Naive thymus-derived CD8-positive, alpha-beta T cell (primary cell): ENCODE measurements around the gene SNX27. TPM values are rescaled to one million over a fixed set of nuclear protein-coding genes. Genes with fewer than 3 reads are reported as not detected.

Source experiments
- ATAC-seq, 2 donors: fragments of 150-1000 bp; cut with Tn5 transposase in 1 of 2; sonication (Bioruptor Pico), chemical (Tn5 transposase) in 1 of 2; 1 replicate in 1 of 2; 2 replicates in 1 of 2; pipeline ENCODE4 v1.10.0; 2021; ENCODE audit warnings: mild to moderate bottlenecking in 2 of 2, moderate library complexity in 2 of 2
- POLR2A ChIA-PET: fragments of 350-600 bp; sonication (Branson Sonifier 250); formaldehyde crosslinking; loops from one replicate; lab custom pipeline; 2021; ENCODE audit warnings: antibody characterized with exemption; lab: Charles Lee
- DNase-seq, 10 donors: peaks; one replicate each; pipeline versions ENCODE4 v3.0.0 to v3.0.0-alpha.2; 2020 to 2022
- H3K27ac Mint-ChIP-seq, 10 donors: one replicate each; pipeline ENCODE4 v1.8.0; 2020 to 2022; ENCODE audit warnings: mild to moderate bottlenecking in 10 of 10, mixed read lengths in 10 of 10, moderate library complexity in 4 of 10, inconsistent platforms in 1 of 10
- H3K27me3 Mint-ChIP-seq, 5 donors: one replicate each; pipeline ENCODE4 v1.8.0; 2021 to 2022; ENCODE audit warnings: mixed read lengths in 5 of 5
- H3K36me3 Mint-ChIP-seq, 3 donors: one replicate each; pipeline ENCODE4 v1.8.0; 2020 to 2022; ENCODE audit warnings: mixed read lengths in 3 of 3, mild to moderate bottlenecking in 2 of 3, inconsistent platforms in 1 of 3
- H3K4me1 Mint-ChIP-seq, 4 donors: one replicate each; pipeline ENCODE4 v1.8.0; 2021 to 2022; ENCODE audit warnings: mixed read lengths in 4 of 4
- H3K4me3 Mint-ChIP-seq, 10 donors: one replicate each; pipeline ENCODE4 v1.8.0; 2020 to 2022; ENCODE audit warnings: mild to moderate bottlenecking in 10 of 10, mixed read lengths in 10 of 10, moderate library complexity in 6 of 10, inconsistent platforms in 1 of 10
- H3K9me3 Mint-ChIP-seq, 9 donors: one replicate each; pipeline ENCODE4 v1.8.0; 2020 to 2022; ENCODE audit warnings: mixed read lengths in 9 of 9, mild to moderate bottlenecking in 3 of 9, inconsistent platforms in 1 of 9, moderate library complexity in 1 of 9
- polyA plus RNA-seq, 3 donors: library from polyadenylated mRNA; unstranded; fragments of 300-500 nt; fragmentation: Illumina TruSeq; gene quantifications; one replicate each; pipeline ENCODE4 v1.2.3, GENCODE V29; 2021
- total RNA-seq, 8 experiments: library from RNA in 2 of 8; stranded (reverse) in 2 of 8; gene quantifications; one replicate each; pipeline ENCODE4 v1.2.3 and lab custom pipeline; 2021 to 2026

Gene SNX27
- total and polyA plus RNA-seq, 5 experiments from 2014 or later, result 8.3 to 33.3 (median 12.2) TPM

- POLR2A ChIA-PET, result no interaction called here
- no peaks in the 10 kb centered on the region for H3K9me3 Mint-ChIP-seq
- H3K27ac Mint-ChIP-seq, result no peak overlapping the region
- H3K4me3 Mint-ChIP-seq, result no peak overlapping the region
- peaks cover 7 to 29% (median 18%) of the 10 kb centered on the region in 5 donors for H3K27me3 Mint-ChIP-seq
- no peaks in the 10 kb centered on the region for H3K36me3 Mint-ChIP-seq
- H3K4me1 Mint-ChIP-seq, result peaks cover 0 to 9% (median 2%) of the 10 kb centered on the region in 4 donors
- no peak for ATAC-seq
- no peak for DNase-seq
These were observed 98.5 kb downstream of the SNX27 start for GRCh38 chr1:151710187-151710840.

- H3K4me3 Mint-ChIP-seq, result no peak overlapping the region
- H3K27me3 Mint-ChIP-seq, result peaks cover 11 to 38% (median 27%) of the 10 kb centered on the region in 5 donors
- DNase-seq (no peak), ATAC-seq (no peak)
- peaks cover 2 to 9% (median 5%) of the 10 kb centered on the region in 4 donors for H3K4me1 Mint-ChIP-seq
- no peaks in the 10 kb centered on the region for H3K36me3 Mint-ChIP-seq
- no peaks in the 10 kb centered on the region for H3K9me3 Mint-ChIP-seq
- POLR2A ChIA-PET, result no interaction called here
- H3K27ac Mint-ChIP-seq, result no peak overlapping the region
These were observed 99.4 kb downstream of the SNX27 start for GRCh38 chr1:151711044-151711800.

- Mint-ChIP-seq H3K36me3 (peaks cover 0 to 3% (median 0%) of the 10 kb centered on the region in 3 donors), H3K4me3 (no peak overlapping the region), H3K27ac (no peak overlapping the region), H3K27me3 (peaks cover 13 to 42% (median 33%) of the 10 kb centered on the region in 5 donors), H3K9me3 (no peaks in the 10 kb centered on the region), H3K4me1 (peaks cover 5 to 8% (median 6%) of the 10 kb centered on the region in 4 donors)
- POLR2A ChIA-PET, result no interaction called here
- DNase-seq (no peak), ATAC-seq (no peak)
These were observed 100.1 kb downstream of the SNX27 start for GRCh38 chr1:151711951-151712350.

- Mint-ChIP-seq H3K4me3 (no peak overlapping the region), H3K27me3 (peaks cover 17 to 53% (median 43%) of the 10 kb centered on the region in 5 donors), H3K36me3 (peaks cover 0 to 3% (median 0%) of the 10 kb centered on the region in 3 donors), H3K27ac (no peak overlapping the region), H3K4me1 (peaks cover 10 to 16% (median 15%) of the 10 kb centered on the region in 4 donors), H3K9me3 (no peaks in the 10 kb centered on the region)
- POLR2A ChIA-PET, result no interaction called here
- ATAC-seq, result no peak
- DNase-seq, result no peak
These were observed 101.2 kb downstream of the SNX27 start for GRCh38 chr1:151713044-151713443.

GRCh38 chr1:151713874-151714273 lies 102.0 kb downstream of the SNX27 start:
- H3K27ac Mint-ChIP-seq, result no peak overlapping the region
- no peak overlapping the region for H3K4me3 Mint-ChIP-seq
- peaks cover 20 to 59% (median 52%) of the 10 kb centered on the region in 5 donors for H3K27me3 Mint-ChIP-seq
- DNase-seq (no peak), ATAC-seq (no peak)
- H3K36me3 Mint-ChIP-seq, result peaks cover 0 to 3% (median 0%) of the 10 kb centered on the region in 3 donors
- POLR2A ChIA-PET, result no interaction called here
- peaks cover 12 to 17% (median 16%) of the 10 kb centered on the region in 4 donors for H3K4me1 Mint-ChIP-seq
- no peaks in the 10 kb centered on the region for H3K9me3 Mint-ChIP-seq

- DNase-seq (no peak), ATAC-seq (no peak)
- peaks cover 25 to 64% (median 52%) of the 10 kb centered on the region in 5 donors for H3K27me3 Mint-ChIP-seq
- peak overlapping the region in 1 of 10 donors; percentile 1 for H3K4me3 Mint-ChIP-seq
- peaks cover 0 to 3% (median 0%) of the 10 kb centered on the region in 3 donors for H3K36me3 Mint-ChIP-seq
- POLR2A ChIA-PET, result no interaction called here
- peaks cover 12 to 18% (median 17%) of the 10 kb centered on the region in 4 donors for H3K4me1 Mint-ChIP-seq
- H3K9me3 Mint-ChIP-seq, result no peaks in the 10 kb centered on the region
- no peak overlapping the region for H3K27ac Mint-ChIP-seq
These were observed 103.2 kb downstream of the SNX27 start for GRCh38 chr1:151714820-151715725.

GRCh38 chr1:151715726-151716404 lies 104.0 kb downstream of the SNX27 start:
- POLR2A ChIA-PET, result no interaction called here
- Mint-ChIP-seq H3K4me3 (peak overlapping the region in 2 of 10 donors; percentile 13 to 68), H3K27ac (no peak overlapping the region), H3K36me3 (peaks cover 0 to 3% (median 0%) of the 10 kb centered on the region in 3 donors), H3K27me3 (peaks cover 27 to 64% (median 52%) of the 10 kb centered on the region in 5 donors), H3K9me3 (no peaks in the 10 kb centered on the region), H3K4me1 (peaks cover 16 to 26% (median 25%) of the 10 kb centered on the region in 4 donors)
- ATAC-seq (no peak), DNase-seq (no peak)

- Mint-ChIP-seq H3K36me3 (peaks cover 0 to 3% (median 0%) of the 10 kb centered on the region in 3 donors), H3K27me3 (peaks cover 27 to 64% (median 52%) of the 10 kb centered on the region in 5 donors), H3K4me1 (peaks cover 19 to 31% (median 28%) of the 10 kb centered on the region in 4 donors), H3K27ac (no peak overlapping the region), H3K9me3 (no peaks in the 10 kb centered on the region), H3K4me3 (peak overlapping the region in 1 of 10 donors; percentile 68)
- ATAC-seq (no peak), DNase-seq (no peak)
- POLR2A ChIA-PET, result interaction anchor here (1.1 kb wide), 1 partner anchor 82 kb away, joined by 4 read pairs; no protein-coding TSS in a partner anchor
These were observed 104.5 kb downstream of the SNX27 start for GRCh38 chr1:151716405-151716762.

- Mint-ChIP-seq H3K4me1 (peaks cover 22 to 37% (median 33%) of the 10 kb centered on the region in 4 donors), H3K27ac (peak within 1 kb of the TSS in 3 of 10 donors; percentile 9 to 85 (median 81)), H3K27me3 (peaks cover 27 to 64% (median 50%) of the 10 kb centered on the region in 5 donors), H3K4me3 (peak within 1 kb of the TSS in 8 of 10 donors; percentile 30 to 81 (median 54)), H3K36me3 (peaks cover 0 to 3% (median 0%) of the 10 kb centered on the region in 3 donors), H3K9me3 (no peaks in the 10 kb centered on the region)
- ATAC-seq (peak in 1 of 2 donors; percentile 42), DNase-seq (peak in 7 of 10 donors; percentile 23 to 53 (median 33))
- POLR2A ChIA-PET, result interaction anchor here (1.1 kb wide), 1 partner anchor 83 kb away, joined by 4 read pairs; no protein-coding TSS in a partner anchor
These were observed 105.2 kb downstream of the SNX27 start, which contains the start of gene CELF3 for GRCh38 chr1:151716771-151717631. CELF3 (minus strand) TSS chr1:151716803; CDS start chr1:151716020, 783 bp downstream.

- Mint-ChIP-seq H3K27ac (no peak overlapping the region), H3K36me3 (peaks cover 0 to 3% (median 0%) of the 10 kb centered on the region in 3 donors), H3K4me3 (peak overlapping the region in 2 of 10 donors; percentile 43 to 68), H3K4me1 (peaks cover 22 to 39% (median 38%) of the 10 kb centered on the region in 4 donors), H3K27me3 (peaks cover 27 to 58% (median 49%) of the 10 kb centered on the region in 5 donors), H3K9me3 (no peaks in the 10 kb centered on the region)
- DNase-seq (no peak), ATAC-seq (no peak)
- POLR2A ChIA-PET, result no interaction called here
These were observed 106.2 kb downstream of the SNX27 start for GRCh38 chr1:151718011-151718431.

- DNase-seq (no peak), ATAC-seq (no peak)
- Mint-ChIP-seq H3K4me3 (no peak overlapping the region), H3K36me3 (peaks cover 0 to 3% (median 0%) of the 10 kb centered on the region in 3 donors), H3K27ac (no peak overlapping the region), H3K9me3 (no peaks in the 10 kb centered on the region), H3K27me3 (peaks cover 29 to 53% (median 47%) of the 10 kb centered on the region in 5 donors), H3K4me1 (peaks cover 22 to 39% (median 38%) of the 10 kb centered on the region in 4 donors)
- POLR2A ChIA-PET, result no interaction called here
These were observed 106.8 kb downstream of the SNX27 start for GRCh38 chr1:151718666-151719065.
